ENCODE results near the gene NRG2. TPM values are rescaled to one million over a fixed set of nuclear protein-coding genes. Genes with fewer than 3 reads are reported as not detected.
A peak's percentile ranks its signal among the peaks of the same experiment; 100 is the strongest.

Gene NRG2
- total RNA-seq, 1 donor from 2014 or later: 1.4 TPM

DNA sequence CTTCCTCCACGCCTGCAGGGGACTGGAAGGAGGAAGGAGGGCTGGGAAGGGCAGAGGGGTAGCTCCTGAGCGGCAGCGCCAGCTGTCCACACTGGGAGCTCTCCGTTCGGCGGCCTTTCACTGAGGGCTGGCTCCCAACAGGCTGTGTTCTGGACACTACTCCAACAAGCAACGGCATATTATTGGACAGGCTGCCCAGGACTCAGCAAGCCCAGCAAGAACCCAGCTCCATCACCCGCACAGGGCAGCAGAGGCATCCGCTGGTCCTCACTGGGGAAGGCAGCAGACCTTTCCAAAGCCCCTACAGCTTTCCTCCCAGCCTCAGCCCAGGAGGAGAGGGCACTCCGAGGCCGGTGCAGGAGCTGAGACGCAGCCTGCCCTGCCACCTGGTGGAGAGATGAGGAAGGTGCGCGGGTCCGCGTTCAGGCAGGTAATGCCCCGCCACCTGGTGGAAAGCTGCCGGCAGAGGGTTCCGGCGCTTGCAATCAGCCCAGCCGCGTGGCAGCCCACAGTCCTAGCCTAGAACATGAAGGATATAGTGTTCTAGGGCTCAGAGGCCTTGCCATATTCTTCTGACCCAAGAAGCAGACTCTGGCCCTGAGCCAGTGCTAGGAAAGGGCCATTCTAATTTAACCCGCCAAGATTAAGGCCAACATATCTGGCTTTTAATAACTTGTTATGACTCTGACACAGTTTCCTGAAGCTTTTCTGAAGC lies 74.4 kb downstream of the NRG2 start:
- Mint-ChIP-seq H3K36me3 (no peaks in the 10 kb centered on the region), H3K27me3 (peaks cover 44% of the 10 kb centered on the region)
- TF ChIP-seq CTCF (conservative IDR thresholded peaks at IDR 0.05): peak; percentile 100

DNA sequence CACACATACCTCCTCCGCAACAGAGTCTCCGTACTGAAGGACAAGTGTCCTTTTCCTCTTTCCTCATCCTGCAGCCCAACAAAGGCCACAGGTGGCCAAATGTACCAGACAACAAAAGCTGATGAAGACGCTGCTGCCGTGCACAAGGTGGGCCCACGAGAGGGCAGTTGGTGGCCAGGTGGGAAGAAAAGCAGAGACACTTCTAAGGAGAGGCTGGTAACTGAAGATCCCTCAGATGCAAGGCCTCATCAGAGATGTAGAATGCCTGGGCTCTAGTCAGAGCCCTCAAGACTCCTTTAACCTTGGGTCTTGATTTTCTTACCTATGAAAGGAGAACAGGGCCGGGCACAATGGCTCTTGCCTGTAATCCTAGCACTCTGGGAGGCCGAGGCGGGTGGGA lies 75.7 kb downstream of the NRG2 start:
- no peak for DNase-seq (ENCODE audit: extremely low spot score, unreplicated experiment)
- no peak for TF ChIP-seq CTCF (conservative IDR thresholded peaks at IDR 0.05)
- H3K36me3 Mint-ChIP-seq: no peaks in the 10 kb centered on the region
- H3K27ac Mint-ChIP-seq: no peak overlapping the region
- H3K4me1 Mint-ChIP-seq (ENCODE audit: unreplicated experiment): no peaks in the 10 kb centered on the region
- H3K9me3 Mint-ChIP-seq: no peaks in the 10 kb centered on the region
- no peak overlapping the region for H3K4me3 Mint-ChIP-seq
- H3K27me3 Mint-ChIP-seq: peaks cover 54% of the 10 kb centered on the region

More for the DNA sequence above, 74.4 kb downstream of the NRG2 start:
- H3K9me3 Mint-ChIP-seq: no peaks in the 10 kb centered on the region
- no peak overlapping the region for H3K4me3 Mint-ChIP-seq
- peak; percentile 94 for DNase-seq (ENCODE audit: extremely low spot score, unreplicated experiment)
- no peak overlapping the region for H3K27ac Mint-ChIP-seq
- H3K4me1 Mint-ChIP-seq (ENCODE audit: unreplicated experiment): no peaks in the 10 kb centered on the region

DNA sequence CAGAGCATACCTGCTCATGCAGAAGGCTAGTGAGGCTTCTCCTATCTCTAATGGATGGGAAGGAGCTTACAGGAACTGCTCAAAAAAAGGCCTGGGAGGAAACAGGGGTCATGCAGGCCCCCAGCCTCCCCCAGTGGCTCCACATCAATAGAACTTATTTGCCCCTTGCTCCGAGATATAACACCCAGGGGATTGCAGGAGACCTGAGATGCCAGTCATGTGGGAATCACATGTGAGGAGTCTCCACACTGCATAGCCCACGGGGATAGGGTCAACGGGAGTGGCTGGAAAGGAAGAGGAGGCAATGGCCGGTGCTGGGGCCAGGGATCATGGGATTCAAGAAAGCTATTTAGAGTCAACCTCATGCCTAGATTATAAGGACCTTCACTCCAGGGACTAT lies 76.2 kb downstream of the NRG2 start:
- Mint-ChIP-seq H3K9me3 (no peaks in the 10 kb centered on the region), H3K4me3 (no peak overlapping the region), H3K27me3 (peaks cover 59% of the 10 kb centered on the region), H3K36me3 (no peaks in the 10 kb centered on the region), H3K4me1 (ENCODE audit: unreplicated experiment) (no peaks in the 10 kb centered on the region), H3K27ac (no peak overlapping the region)
- peak; percentile 56 for DNase-seq (ENCODE audit: extremely low spot score, unreplicated experiment)
- TF ChIP-seq CTCF (conservative IDR thresholded peaks at IDR 0.05): no peak

- Mint-ChIP-seq H3K4me3 (no peak overlapping the region), H3K9me3 (no peaks in the 10 kb centered on the region), H3K27me3 (peaks cover 44% of the 10 kb centered on the region), H3K36me3 (no peaks in the 10 kb centered on the region), H3K4me1 (ENCODE audit: unreplicated experiment) (no peaks in the 10 kb centered on the region), H3K27ac (no peak overlapping the region)
- TF ChIP-seq CTCF (conservative IDR thresholded peaks at IDR 0.05): no peak
- no peak for DNase-seq (ENCODE audit: extremely low spot score, unreplicated experiment)
Observed at GRCh38 chr5:139964994-139965565, 78.0 kb downstream of the NRG2 start.

DNA sequence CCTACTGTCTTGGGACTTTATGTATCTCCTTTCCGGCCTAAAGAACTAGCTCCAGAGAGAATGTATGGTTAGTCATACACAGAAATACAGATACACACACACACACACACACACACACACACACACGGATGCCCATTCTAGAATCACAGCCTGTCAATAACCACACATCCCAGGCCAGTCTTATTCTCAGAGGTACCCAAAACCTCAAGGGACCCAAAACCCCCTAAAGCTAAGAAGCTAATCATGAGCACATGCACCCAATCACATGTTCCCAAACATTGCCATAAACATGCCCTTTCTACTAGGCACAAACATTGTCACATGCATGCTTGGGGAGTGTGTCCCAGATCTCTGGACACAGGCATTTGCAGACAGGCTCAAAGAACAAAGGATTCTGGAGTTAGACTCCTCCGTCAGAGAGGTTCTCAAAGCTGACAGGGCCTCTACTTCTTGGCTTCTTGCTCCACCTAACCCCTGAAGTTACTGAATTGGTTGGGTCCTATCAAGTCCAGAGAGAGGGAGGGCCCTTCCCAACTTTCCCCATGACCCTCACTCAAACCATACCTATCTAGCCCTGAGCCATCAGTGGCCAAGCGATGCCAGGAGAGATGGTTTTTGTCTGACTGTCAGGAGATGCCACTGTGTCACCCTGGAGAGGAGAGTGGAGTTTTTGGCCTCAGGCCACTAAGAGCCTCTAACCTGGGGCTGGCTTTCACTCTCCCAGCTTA lies 78.7 kb downstream of the NRG2 start:
- DNase-seq (ENCODE audit: extremely low spot score, unreplicated experiment): no peak
- Mint-ChIP-seq H3K9me3 (no peaks in the 10 kb centered on the region), H3K27me3 (peaks cover 37% of the 10 kb centered on the region), H3K36me3 (no peaks in the 10 kb centered on the region), H3K4me3 (no peak overlapping the region), H3K4me1 (ENCODE audit: unreplicated experiment) (no peaks in the 10 kb centered on the region), H3K27ac (no peak overlapping the region)
- no peak for TF ChIP-seq CTCF (conservative IDR thresholded peaks at IDR 0.05)
